Measurements from ENCODE around the gene VTI1A.

Gene VTI1A

DNA sequence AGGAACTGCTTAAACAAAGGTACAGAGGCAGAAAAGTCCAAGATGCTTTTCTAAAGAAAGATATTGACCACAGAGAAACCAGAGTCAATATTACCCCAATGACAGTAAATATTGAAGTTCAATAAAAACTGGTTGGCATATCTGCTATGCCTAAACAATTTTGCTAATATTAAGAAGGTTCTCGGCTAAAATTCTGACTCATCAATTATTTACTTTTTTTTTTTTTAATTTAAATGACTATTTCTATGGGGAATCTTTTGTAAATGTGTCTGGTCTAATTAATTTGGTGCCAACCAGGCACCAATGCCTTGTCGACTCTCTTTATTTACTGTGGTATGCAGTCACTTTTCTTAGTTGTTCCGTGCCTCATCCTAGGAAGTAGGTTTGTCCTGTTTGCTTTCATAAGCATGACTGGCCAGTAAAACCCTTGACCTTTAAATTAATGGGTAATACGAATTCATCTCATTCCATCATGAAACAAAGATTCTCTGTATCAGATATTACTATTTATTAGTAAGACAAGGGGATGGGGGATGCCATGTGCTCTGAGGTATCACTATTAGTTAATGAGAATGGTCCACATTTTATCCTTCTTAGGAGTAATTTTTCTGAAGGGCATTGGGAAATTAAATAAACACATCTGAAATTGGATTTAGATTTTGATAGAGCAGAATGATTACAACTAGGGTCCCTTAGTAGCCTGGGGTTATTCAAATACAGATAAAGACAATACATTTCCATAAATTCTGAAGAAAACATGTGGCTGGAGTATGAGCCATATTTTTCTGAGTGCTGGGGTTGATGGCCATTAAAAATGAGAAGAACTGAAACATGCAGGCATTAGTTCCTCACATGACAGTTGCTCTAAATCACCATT lies 154.4 kb downstream of the VTI1A start:
- ChIA-PET POLR2A (no interaction called here), CTCF (no interaction called here)
- DNase-seq (ENCODE audit: low read depth, low spot score) = no peak
- TF ChIP-seq, protein P1, sequence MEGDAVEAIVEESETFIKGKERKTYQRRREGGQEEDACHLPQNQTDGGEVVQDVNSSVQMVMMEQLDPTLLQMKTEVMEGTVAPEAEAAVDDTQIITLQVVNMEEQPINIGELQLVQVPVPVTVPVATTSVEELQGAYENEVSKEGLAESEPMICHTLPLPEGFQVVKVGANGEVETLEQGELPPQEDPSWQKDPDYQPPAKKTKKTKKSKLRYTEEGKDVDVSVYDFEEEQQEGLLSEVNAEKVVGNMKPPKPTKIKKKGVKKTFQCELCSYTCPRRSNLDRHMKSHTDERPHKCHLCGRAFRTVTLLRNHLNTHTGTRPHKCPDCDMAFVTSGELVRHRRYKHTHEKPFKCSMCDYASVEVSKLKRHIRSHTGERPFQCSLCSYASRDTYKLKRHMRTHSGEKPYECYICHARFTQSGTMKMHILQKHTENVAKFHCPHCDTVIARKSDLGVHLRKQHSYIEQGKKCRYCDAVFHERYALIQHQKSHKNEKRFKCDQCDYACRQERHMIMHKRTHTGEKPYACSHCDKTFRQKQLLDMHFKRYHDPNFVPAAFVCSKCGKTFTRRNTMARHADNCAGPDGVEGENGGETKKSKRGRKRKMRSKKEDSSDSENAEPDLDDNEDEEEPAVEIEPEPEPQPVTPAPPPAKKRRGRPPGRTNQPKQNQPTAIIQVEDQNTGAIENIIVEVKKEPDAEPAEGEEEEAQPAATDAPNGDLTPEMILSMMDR (IDR thresholded peaks at IDR 0.05; ENCODE audit: insufficient read depth, low read length, missing control alignments) = no peak
- H3K4me3 ChIP-seq (ENCODE audit: low read depth, low read length) = no peak overlapping the region

DNA sequence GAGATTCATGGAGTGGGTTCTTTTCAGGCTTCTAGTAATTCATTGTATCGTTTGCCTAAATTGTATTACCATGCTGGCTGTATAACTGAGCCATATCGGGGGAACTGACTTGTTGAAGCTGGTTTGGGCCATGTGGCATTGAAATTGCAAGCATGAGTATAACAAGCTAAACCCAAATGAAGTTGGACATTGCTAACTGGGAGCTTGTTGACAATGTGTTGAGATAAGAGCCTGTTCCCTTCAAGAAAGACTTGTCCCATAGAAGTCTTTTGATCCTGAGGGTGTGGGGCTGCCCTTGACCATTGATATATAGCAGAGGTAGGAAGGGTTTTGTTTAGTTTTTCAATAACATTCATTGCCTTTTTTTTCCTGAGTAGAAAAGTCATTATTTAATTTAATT lies 156.0 kb downstream of the VTI1A start:
- TF ChIP-seq, protein P1 (IDR thresholded peaks at IDR 0.05; ENCODE audit: insufficient read depth, low read length, missing control alignments) = no peak
- H3K4me3 ChIP-seq (ENCODE audit: low read depth, low read length) = no peak overlapping the region
- CTCF ChIA-PET = interaction anchor here (1.3 kb wide), 1 partner anchor 16 kb away, joined by 3 read pairs; no protein-coding TSS in a partner anchor
- no peak for DNase-seq (ENCODE audit: low read depth, low spot score)
- POLR2A ChIA-PET = no interaction called here

DNA sequence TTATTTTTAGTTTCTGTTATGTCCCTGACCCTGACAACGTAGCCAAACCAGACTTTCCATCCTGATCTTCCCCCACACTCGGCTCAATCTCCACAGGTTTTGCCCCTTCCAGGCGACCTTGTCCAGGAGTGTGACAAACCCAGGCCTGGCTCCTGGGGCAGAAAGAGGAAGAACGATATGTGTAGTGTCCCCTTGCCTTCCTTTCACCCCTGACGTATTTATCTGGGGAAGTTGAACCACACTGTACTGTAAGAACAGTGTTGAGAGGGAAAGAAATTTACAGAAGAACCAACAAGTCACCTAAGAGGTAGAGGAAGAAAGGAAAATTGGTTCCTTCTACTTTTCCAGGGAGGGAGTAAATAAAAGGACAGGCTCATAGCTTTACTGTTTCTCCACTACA lies 158.0 kb downstream of the VTI1A start:
- no peak for DNase-seq (ENCODE audit: low read depth, low spot score)
- TF ChIP-seq, protein P1 (IDR thresholded peaks at IDR 0.05; ENCODE audit: insufficient read depth, low read length, missing control alignments) = no peak
- ChIA-PET CTCF (no interaction called here), POLR2A (interaction anchor here (0.6 kb wide), 1 partner anchor 145 kb away, joined by 3 read pairs; no protein-coding TSS in a partner anchor)
- no peak overlapping the region for H3K4me3 ChIP-seq (ENCODE audit: low read depth, low read length)

DNA sequence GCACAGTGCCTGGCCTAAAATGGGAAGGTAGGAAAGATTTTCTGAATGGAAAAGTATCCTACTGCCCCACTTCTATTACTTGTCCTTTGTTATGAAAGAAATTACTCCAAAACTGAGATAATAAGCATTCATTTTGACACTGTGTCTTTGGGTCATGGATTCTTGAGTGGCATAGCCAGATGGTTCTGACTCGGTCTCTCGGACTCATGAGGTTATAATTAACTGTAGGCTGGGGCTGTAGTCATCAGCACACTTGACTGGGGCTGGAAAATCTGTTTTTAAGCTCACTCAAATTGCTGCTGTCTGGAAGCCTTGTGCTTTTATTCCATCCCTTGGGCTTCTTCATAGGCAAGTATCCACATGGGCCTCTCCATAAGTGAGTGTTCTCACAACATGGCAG lies 160.5 kb downstream of the VTI1A start:
- DNase-seq (ENCODE audit: low read depth, low spot score) = no peak
- ChIA-PET POLR2A (no interaction called here), CTCF (interaction anchor here (1.5 kb wide), 1 partner anchor 19 kb away, joined by 3 read pairs; no protein-coding TSS in a partner anchor)
- TF ChIP-seq, protein P1 (IDR thresholded peaks at IDR 0.05; ENCODE audit: insufficient read depth, low read length, missing control alignments) = no peak
- H3K4me3 ChIP-seq (ENCODE audit: low read depth, low read length) = no peak overlapping the region

DNA sequence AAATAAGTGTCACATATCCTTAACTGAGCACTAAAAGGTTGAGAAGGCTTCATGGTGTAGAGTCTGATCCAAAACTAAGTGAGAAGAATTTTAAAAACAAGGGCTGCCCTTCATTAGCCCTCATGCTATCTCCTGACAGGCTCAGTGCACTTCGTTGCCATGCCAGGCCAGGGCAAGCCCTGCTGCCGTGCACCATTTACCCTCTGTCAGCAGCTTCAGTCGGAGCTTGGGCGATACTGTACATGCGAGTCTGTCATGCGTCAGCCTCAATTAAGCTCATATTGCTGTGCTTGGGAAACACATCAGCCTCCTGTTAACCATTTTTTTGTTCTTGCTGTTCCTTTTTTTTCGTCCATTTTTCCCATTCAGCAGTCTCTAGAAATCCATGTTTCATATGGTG lies 166.6 kb downstream of the VTI1A start:
- TF ChIP-seq, protein P1 (IDR thresholded peaks at IDR 0.05; ENCODE audit: insufficient read depth, low read length, missing control alignments) = no peak
- no peak overlapping the region for H3K4me3 ChIP-seq (ENCODE audit: low read depth, low read length)
- ChIA-PET CTCF (no interaction called here), POLR2A (no interaction called here)
- DNase-seq (ENCODE audit: low read depth, low spot score) = no peak

DNA sequence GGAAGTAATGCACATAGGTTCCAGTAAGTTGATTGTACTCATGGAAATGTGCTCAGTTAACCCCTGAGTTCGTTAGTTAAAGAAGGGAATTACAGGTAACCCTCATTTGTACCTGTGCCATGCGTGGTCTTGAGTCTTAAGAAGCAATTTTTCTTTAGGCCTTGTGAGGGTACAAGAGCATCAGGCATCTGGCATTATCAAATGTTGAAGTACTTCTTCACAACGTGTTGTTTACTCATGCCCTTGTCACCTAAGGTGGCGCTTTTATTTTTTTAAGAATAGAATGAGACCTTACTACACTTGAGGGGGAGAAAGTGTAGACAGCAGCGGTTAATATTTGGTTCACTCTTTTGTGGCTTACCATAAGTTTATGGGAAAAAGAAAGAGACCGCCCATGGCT lies 167.1 kb downstream of the VTI1A start:
- H3K4me3 ChIP-seq (ENCODE audit: low read depth, low read length) = no peak overlapping the region
- ChIA-PET CTCF (no interaction called here), POLR2A (no interaction called here)
- DNase-seq (ENCODE audit: low read depth, low spot score) = no peak
- TF ChIP-seq, protein P1 (IDR thresholded peaks at IDR 0.05; ENCODE audit: insufficient read depth, low read length, missing control alignments) = no peak
